GM12874 (cell line): ENCODE results near the gene SYT12.

ENCODE experiments used
- TF ChIP-seq, protein P1 (sequence below): IDR thresholded peaks from 2 replicates; pipeline ENCODE4 v1.5.1; 2011; ENCODE audit warnings: low read depth, mild to moderate bottlenecking, control low read depth, low read length, moderate library complexity; ENCODE audit not compliant: insufficient read depth

The SYT12 gene

DNA sequence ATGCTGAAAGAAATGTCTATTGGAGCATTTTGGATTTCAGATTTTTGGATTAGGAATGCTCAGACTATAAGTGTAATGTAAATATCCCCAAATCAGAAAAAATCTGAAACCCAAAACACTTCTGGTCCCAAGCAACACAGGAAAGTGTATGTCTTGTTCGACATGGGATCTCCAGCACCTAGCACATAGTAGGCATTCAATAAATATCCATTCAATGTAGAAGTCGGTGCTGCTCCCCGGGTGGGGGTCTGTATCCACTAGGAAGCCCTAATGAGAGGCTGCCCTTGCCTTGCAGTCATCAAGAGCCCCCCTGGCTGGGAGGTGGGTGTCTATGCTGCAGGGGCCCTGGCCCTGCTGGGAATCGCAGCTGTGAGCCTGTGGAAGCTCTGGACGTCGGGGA lies 11.4 kb downstream of the SYT12 start:
- TF ChIP-seq, protein P1, sequence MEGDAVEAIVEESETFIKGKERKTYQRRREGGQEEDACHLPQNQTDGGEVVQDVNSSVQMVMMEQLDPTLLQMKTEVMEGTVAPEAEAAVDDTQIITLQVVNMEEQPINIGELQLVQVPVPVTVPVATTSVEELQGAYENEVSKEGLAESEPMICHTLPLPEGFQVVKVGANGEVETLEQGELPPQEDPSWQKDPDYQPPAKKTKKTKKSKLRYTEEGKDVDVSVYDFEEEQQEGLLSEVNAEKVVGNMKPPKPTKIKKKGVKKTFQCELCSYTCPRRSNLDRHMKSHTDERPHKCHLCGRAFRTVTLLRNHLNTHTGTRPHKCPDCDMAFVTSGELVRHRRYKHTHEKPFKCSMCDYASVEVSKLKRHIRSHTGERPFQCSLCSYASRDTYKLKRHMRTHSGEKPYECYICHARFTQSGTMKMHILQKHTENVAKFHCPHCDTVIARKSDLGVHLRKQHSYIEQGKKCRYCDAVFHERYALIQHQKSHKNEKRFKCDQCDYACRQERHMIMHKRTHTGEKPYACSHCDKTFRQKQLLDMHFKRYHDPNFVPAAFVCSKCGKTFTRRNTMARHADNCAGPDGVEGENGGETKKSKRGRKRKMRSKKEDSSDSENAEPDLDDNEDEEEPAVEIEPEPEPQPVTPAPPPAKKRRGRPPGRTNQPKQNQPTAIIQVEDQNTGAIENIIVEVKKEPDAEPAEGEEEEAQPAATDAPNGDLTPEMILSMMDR: no peak

DNA sequence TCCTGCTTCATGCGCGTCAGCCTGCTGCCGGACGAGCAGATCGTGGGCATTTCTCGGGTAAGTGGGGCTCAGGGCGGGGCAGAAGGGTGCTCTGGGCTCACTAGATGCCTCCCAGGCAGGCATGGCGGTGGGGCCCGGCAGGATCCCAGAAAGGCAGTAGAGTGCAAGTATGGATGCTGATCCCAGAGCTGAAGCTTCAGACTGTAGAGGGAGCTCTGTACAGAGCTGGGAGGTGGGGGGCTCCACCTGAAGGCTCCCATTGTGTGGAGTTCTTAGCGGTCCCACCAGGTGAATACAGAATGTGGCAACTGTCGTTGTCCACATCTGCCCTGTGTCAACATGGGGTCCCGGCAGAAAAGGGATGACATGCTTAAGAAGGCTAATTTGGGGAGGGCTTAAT lies 17.2 kb downstream of the SYT12 start:
- TF ChIP-seq, protein P1: no peak

DNA sequence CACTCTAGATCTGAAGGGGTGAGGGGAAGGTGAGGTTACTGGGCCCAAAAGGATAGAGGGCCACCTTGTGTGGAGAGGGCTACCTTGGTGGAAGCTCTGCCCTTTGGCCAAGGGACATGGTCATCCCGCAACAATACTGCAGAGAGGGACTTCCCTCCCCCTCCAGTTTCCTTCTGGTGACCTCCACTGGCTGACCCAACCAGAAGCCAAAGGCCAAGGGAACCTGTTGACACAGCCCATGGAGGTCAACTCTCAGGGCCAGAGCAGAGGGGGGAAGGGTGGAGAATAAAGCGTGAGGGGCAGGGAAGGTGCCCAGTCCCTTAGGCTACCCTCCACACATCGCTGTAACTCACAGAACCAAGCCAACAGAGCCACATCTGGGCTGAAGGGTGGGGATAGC lies 18.7 kb downstream of the SYT12 start:
- TF ChIP-seq, protein P1: no peak

DNA sequence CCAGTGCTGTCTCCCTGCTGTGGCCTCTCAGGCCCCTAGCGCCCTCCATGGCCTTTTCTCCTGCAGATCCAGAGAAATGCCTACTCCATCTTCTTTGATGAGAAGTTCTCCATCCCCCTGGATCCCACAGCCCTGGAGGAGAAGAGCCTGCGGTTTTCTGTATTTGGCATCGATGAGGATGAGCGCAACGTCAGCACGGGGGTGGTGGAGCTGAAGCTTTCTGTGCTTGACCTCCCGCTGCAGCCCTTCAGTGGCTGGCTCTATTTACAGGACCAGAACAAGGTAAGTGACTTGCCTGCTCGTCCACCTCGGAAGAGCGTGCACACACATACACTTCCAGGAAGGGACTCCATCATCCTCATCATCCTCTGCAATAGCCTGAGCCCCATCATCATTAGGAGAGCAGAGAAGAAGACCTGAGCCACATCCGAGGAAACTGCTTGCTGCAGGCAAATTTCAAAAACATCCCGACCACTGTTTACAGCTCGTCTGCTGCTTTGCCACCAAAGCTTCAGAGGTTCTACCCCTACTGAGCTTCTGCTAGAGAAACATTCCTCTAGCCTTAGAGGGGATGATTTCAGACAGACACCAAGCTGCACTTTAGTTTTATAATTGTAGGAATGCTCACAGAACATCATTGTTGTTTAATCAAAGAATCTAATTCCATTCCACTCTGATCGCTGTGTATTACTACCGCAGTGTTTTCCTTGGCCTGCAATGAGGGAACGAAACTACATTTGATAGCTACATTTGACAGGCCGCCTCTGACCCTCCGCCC lies 20.8 kb downstream of the SYT12 start:
- TF ChIP-seq, protein P1: no peak

DNA sequence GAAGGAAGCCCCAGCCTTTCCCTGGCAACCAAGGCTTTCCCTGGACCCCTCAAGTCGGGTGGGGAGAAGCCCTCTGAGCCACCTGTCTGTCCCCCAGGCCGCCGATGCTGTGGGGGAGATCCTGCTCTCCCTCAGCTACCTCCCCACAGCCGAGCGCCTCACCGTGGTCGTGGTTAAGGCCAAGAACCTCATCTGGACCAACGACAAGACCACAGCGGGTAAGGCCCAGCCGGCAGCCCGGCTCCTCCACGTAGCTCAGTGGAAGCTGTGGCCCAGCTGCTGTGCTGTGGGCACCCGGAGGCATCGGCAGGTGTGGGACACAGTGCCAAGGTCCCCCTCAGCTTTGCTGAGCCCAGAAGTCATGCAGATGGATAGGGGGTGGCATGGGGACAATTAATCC lies 21.6 kb downstream of the SYT12 start:
- TF ChIP-seq, protein P1: no peak

DNA sequence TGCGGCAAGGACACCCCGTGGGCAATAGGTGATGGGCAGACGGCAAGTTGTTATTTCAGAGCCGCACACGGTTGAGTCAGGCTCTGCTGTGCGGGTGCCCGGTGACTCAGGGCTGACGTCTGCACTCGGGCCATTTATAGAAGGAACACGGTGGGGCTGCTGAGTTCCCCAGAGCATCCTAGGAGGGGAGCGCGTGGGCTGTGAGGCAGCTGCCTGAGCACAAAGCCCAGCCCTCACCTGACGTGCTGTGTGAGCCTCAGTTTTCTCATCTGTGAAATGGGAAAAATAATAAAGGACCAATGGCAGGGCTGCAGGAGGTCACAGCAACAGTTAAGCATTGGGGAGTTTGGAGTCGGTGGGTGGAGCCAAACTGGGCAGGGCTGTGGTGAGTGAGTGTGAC lies 22.4 kb downstream of the SYT12 start:
- TF ChIP-seq, protein P1: no peak

DNA sequence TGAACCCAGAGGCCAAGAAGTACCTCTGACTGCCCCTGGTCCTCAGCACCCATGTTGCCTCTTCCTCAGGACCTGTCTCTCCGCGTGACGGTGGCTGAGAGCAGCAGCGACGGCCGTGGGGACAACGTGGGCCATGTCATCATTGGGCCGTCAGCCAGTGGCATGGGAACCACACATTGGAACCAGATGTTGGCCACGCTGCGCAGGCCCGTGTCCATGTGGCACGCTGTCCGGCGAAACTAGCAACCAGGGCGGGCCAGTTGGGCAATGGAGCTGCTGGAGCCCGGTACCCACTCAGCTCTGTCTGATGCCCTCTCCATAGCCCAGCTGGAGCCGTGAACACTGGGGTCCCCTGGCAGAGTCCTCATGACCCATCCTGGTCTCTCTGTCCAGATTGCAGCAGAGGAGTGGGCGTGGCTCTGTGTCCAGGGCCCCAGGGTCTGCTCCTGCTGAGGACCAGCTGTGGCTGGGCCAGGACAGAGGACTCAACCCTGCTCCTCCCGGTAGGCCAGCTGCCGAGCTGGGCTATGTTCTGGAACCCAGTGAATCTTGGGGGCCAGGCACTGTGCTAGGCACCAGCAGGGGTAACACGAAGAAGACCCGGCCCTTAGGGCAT lies 25.7 kb downstream of the SYT12 start:
- TF ChIP-seq, protein P1: no peak
